Esophagus squamous epithelium (tissue), 4 donors: ENCODE data around the gene EVC.

Source experiments
- CTCF ChIP-seq, 6 experiments: fragments of 450-650 bp in 4 of 6; fragments of 200-600 bp in 2 of 6; sonication (generic) in 2 of 6; IDR thresholded peaks; one replicate each; pipeline ENCODE4 v1.5.1; 2016 to 2019; ENCODE audit warnings: antibody characterized with exemption in 6 of 6, mild to moderate bottlenecking in 4 of 6, moderate library complexity in 4 of 6
- POLR2A ChIP-seq, 4 donors: fragments of 450-650 bp; IDR thresholded peaks; one replicate each; pipeline ENCODE4 v1.6.1; 2017; ENCODE audit warnings: antibody characterized with exemption in 4 of 4, mild to moderate bottlenecking in 4 of 4, moderate library complexity in 3 of 4

GRCh38 chr4:5758741-5759140 lies 47.7 kb downstream of the EVC start:
- TF ChIP-seq CTCF (IDR thresholded peaks at IDR 0.05) (no peak), POLR2A (IDR thresholded peaks at IDR 0.05) (no peak)
